Activated CD4-positive, alpha-beta memory T cell treated with anti-CD3 and anti-CD28 coated beads, Interleukin-2, amount 10 ng/mL, durations not matched to agents 7 days and 5 days (primary cell): ENCODE data around the gene FBXO2. TPM values are rescaled to one million over a fixed set of nuclear protein-coding genes. Genes with fewer than 3 reads are reported as not detected.
"Not testable (repeated sequence)": the region's sequence is repeated elsewhere in the genome, so short reads cannot be mapped to it uniquely, and the experiment has no call there.

Experiments
- CTCF ChIA-PET: fragments of 350-600 bp; sonication (Branson Sonifier 250); formaldehyde crosslinking; loops from one replicate; lab custom pipeline; 2021; ENCODE audit warnings: antibody characterized with exemption, inconsistent platforms; lab: Charles Lee
- POLR2A ChIA-PET: fragments of 350-600 bp; sonication (Branson Sonifier 250); formaldehyde crosslinking; loops from one replicate; lab custom pipeline; 2021; ENCODE audit warnings: antibody characterized with exemption; lab: Charles Lee
- DNase-seq: peaks from one replicate; pipeline ENCODE4 v3.0.0-alpha.2; 2020
- H3K27ac Mint-ChIP-seq: one replicate; pipeline ENCODE4 v1.8.0; 2021; ENCODE audit warnings: mild to moderate bottlenecking, mixed read lengths
- H3K27me3 Mint-ChIP-seq: one replicate; pipeline ENCODE4 v1.8.0; 2021; ENCODE audit warnings: mixed read lengths
- H3K36me3 Mint-ChIP-seq: one replicate; pipeline ENCODE4 v1.8.0; 2021; ENCODE audit warnings: low read depth, mixed read lengths
- H3K4me1 Mint-ChIP-seq: one replicate; pipeline ENCODE4 v1.8.0; 2021; ENCODE audit warnings: mixed read lengths
- H3K4me3 Mint-ChIP-seq: one replicate; pipeline ENCODE4 v1.8.0; 2021; ENCODE audit warnings: mild to moderate bottlenecking, mixed read lengths
- H3K9me3 Mint-ChIP-seq: one replicate; pipeline ENCODE4 v1.8.0; 2021; ENCODE audit warnings: mixed read lengths
- total RNA-seq, 2 experiments: library from RNA; stranded (reverse); gene quantifications; one replicate each; pipeline ENCODE4 v1.2.3, GENCODE V29; 2021

The FBXO2 gene
- total RNA-seq, 2 experiments from 2014 or later, result 1.4 to 1.8 TPM

DNA sequence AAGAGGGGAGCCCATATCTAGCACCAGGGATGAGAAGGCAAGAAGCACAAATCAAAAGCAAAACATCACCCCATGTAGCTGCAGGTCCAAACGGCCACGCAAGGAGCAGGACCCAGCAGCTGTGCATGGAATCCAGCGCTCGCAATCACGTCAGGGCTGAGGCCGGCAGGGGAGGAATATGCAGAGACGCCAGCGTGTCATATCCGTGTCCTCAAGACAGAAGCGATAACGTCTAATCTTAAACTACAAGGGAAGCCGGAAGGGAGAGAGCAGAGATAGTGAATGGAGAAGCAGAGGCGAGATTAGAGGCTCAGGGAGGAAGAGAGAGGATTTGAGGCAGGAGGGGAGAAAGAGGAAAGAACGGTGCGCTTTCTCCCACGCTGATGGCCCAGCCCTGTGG is 39.1 kb downstream of the FBXO2 start:
- H3K9me3 Mint-ChIP-seq, result no peaks in the 10 kb centered on the region
- DNase-seq, result no peak
- H3K36me3 Mint-ChIP-seq, result no peaks in the 10 kb centered on the region
- H3K27me3 Mint-ChIP-seq, result no peaks in the 10 kb centered on the region
- POLR2A ChIA-PET, result no interaction called here
- H3K27ac Mint-ChIP-seq, result no peak overlapping the region
- no peak overlapping the region for H3K4me3 Mint-ChIP-seq
- no peaks in the 10 kb centered on the region for H3K4me1 Mint-ChIP-seq
- CTCF ChIA-PET, result no interaction called here

GRCh38 chr1:11613347-11613746 is 40.9 kb downstream of the FBXO2 start:
- no peak overlapping the region for H3K4me3 Mint-ChIP-seq
- H3K27me3 Mint-ChIP-seq, result no peaks in the 10 kb centered on the region
- CTCF ChIA-PET, result no interaction called here
- POLR2A ChIA-PET, result no interaction called here
- H3K4me1 Mint-ChIP-seq, result no peaks in the 10 kb centered on the region
- DNase-seq, result no peak
- no peaks in the 10 kb centered on the region for H3K36me3 Mint-ChIP-seq
- no peaks in the 10 kb centered on the region for H3K9me3 Mint-ChIP-seq
- H3K27ac Mint-ChIP-seq, result no peak overlapping the region

DNA sequence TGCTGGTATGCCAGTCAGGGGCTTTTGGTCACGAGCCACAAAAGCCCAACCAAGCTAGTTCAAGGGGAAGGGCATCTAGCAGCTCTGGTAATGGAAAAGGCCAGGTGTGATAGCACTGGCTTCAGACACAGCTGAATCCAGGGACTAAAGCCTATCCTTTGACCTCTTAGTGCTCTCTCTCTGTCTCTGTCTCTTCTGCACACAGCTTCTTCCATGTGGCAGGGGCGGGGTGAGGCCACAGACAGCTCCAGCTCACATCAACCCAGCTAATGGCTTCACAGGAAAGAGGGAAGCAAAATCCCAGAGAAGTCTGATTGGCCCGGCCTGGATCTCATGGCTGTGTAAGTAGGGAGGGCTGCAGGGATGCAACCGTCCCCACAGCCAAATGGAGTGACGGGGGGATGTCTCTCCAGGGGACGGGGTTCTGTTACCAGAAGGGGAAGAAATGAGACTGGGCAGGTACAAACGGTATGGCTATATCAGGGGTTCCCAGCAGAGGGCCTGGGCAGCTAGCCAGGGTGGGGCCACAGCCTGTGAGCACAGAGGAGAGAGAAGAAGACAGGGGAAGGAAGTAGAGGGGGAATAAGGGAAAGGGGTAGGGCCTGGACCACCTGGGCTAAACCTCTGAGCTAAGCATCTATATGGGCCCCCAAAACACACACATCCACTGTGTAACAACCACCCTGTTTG is 42.4 kb downstream of the FBXO2 start:
- Mint-ChIP-seq H3K9me3 (no peaks in the 10 kb centered on the region), H3K36me3 (no peaks in the 10 kb centered on the region), H3K27ac (no peak overlapping the region), H3K4me3 (no peak overlapping the region), H3K4me1 (no peaks in the 10 kb centered on the region), H3K27me3 (no peaks in the 10 kb centered on the region)
- ChIA-PET CTCF (interaction anchor here (1.0 kb wide), 1 partner anchor 28 kb away, joined by 5 read pairs; no protein-coding TSS in a partner anchor), POLR2A (no interaction called here)
- no peak for DNase-seq

DNA sequence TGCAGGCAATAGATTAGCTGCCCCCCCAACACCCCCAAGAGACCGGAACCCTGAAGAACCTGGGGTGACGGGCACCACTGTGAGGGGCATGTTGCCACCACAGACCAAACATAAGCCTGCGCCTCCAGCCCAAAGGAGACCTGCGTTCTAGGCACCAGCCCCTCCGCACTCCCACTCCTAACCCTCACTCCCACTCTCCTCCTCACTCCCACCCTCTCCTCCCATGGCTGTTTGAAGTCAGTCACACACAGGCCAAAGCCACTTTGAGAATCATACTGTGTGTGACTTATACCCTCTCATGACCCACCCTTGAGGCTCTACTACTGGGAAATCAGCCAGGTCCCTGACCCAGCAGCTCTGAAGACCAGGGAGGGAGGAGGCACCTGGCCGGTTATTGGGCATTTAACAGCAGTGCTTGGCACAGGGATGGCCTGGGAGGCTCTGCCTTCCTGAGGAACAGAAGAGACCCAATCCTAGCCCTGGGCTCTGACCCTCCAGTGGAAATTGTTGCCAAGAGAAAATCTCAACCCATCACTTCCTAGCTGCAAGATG is 43.5 kb downstream of the FBXO2 start:
- no peaks in the 10 kb centered on the region for H3K36me3 Mint-ChIP-seq

GRCh38 chr1:11609378-11609777 is 44.9 kb downstream of the FBXO2 start:
- H3K27ac Mint-ChIP-seq, H3K9me3 Mint-ChIP-seq, H3K36me3 Mint-ChIP-seq, POLR2A ChIA-PET, DNase-seq, CTCF ChIA-PET, H3K4me3 Mint-ChIP-seq, H3K27me3 Mint-ChIP-seq, H3K4me1 Mint-ChIP-seq: not testable (repeated sequence)

More for the DNA sequence above, 43.5 kb downstream of the FBXO2 start:
- Mint-ChIP-seq H3K27me3 (no peaks in the 10 kb centered on the region), H3K27ac (no peak overlapping the region), H3K4me3 (no peak overlapping the region), H3K9me3 (no peaks in the 10 kb centered on the region), H3K4me1 (no peaks in the 10 kb centered on the region)
- no peak for DNase-seq
- ChIA-PET CTCF (interaction anchor here (1.0 kb wide), 1 partner anchor 29 kb away, joined by 5 read pairs; no protein-coding TSS in a partner anchor), POLR2A (no interaction called here)

DNA sequence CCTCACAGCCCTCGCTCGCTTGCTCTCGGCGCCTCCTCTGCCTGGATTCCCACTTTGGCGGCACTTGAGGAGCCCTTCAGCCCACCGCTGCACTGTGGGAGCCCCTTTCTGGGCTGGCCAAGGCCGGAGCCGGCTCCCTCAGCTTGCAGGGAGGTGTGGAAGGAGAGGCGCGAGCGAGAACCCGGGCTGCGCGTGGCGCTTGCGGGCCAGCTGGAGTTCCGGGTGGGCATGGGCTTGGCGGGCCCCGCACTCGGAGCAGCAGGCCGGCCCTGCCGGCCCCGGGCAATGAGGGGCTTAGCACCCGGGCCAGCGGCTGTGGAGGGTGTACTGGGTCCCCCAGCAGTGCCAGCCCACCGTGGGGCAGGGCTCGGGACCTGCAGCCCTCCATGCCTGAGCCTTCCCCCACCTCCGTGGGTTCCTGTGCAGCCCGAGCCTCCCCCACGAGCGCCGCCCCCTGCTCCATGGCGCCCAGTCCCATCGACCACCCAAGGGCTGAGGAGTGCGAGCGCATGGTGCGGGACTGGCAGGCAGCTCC is 45.6 kb downstream of the FBXO2 start:
- H3K4me3 Mint-ChIP-seq, DNase-seq, H3K27me3 Mint-ChIP-seq, H3K4me1 Mint-ChIP-seq, CTCF ChIA-PET, H3K36me3 Mint-ChIP-seq, POLR2A ChIA-PET, H3K27ac Mint-ChIP-seq, H3K9me3 Mint-ChIP-seq: not testable (repeated sequence)

GRCh38 chr1:11606775-11607174 is 47.5 kb downstream of the FBXO2 start:
- Mint-ChIP-seq H3K36me3 (no peaks in the 10 kb centered on the region), H3K4me1 (no peaks in the 10 kb centered on the region), H3K27ac (no peak overlapping the region), H3K9me3 (no peaks in the 10 kb centered on the region), H3K4me3 (no peak overlapping the region), H3K27me3 (no peaks in the 10 kb centered on the region)
- ChIA-PET CTCF (no interaction called here), POLR2A (no interaction called here)
- no peak for DNase-seq

DNA sequence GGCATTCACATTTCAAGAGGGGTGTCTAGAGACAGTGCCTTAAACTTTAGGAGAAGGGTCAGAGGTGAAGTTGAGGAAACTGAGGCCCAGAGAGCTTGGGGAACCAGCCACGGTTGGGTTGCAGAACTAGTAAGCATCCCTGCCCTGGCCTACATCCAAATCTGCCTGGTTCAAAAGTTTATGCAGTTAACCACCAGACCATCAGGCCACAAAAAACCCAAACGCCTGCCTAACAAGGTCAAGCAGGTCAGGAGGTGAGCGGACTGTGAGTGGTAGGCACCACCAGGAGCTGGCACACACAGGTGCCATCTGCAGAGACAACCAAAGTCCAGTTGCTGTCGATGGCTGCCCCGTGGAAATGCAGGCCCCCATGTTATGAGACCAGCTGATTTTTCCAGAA is 51.2 kb downstream of the FBXO2 start:
- CTCF ChIA-PET, result interaction anchor here (0.7 kb wide), 1 partner anchor 43 kb away, joined by 3 read pairs; no protein-coding TSS in a partner anchor
- DNase-seq, result no peak
- H3K4me1 Mint-ChIP-seq, result no peaks in the 10 kb centered on the region
- no peaks in the 10 kb centered on the region for H3K9me3 Mint-ChIP-seq
- POLR2A ChIA-PET, result no interaction called here
- no peak overlapping the region for H3K4me3 Mint-ChIP-seq
- H3K27me3 Mint-ChIP-seq, result peaks cover 2% of the 10 kb centered on the region
- no peaks in the 10 kb centered on the region for H3K36me3 Mint-ChIP-seq
- no peak overlapping the region for H3K27ac Mint-ChIP-seq

- H3K9me3 Mint-ChIP-seq, result no peaks in the 10 kb centered on the region
- no peak overlapping the region for H3K27ac Mint-ChIP-seq
- H3K4me1 Mint-ChIP-seq, result no peaks in the 10 kb centered on the region
- H3K4me3 Mint-ChIP-seq, result no peak overlapping the region
- no peaks in the 10 kb centered on the region for H3K36me3 Mint-ChIP-seq
- H3K27me3 Mint-ChIP-seq, result peaks cover 2% of the 10 kb centered on the region
- ChIA-PET CTCF (no interaction called here), POLR2A (no interaction called here)
- no peak for DNase-seq
Measured at GRCh38 chr1:11602424-11602823, 51.8 kb downstream of the FBXO2 start.

- H3K27me3 Mint-ChIP-seq, result peaks cover 7% of the 10 kb centered on the region
- DNase-seq, result no peak
- H3K4me3 Mint-ChIP-seq, result no peak overlapping the region
- no peaks in the 10 kb centered on the region for H3K4me1 Mint-ChIP-seq
- ChIA-PET POLR2A (no interaction called here), CTCF (no interaction called here)
- no peak overlapping the region for H3K27ac Mint-ChIP-seq
- H3K9me3 Mint-ChIP-seq, result no peaks in the 10 kb centered on the region
- no peaks in the 10 kb centered on the region for H3K36me3 Mint-ChIP-seq
Measured at GRCh38 chr1:11600836-11601235, 53.4 kb downstream of the FBXO2 start.

GRCh38 chr1:11599891-11600576 is 54.2 kb downstream of the FBXO2 start:
- no peaks in the 10 kb centered on the region for H3K4me1 Mint-ChIP-seq
- H3K27ac Mint-ChIP-seq, result no peak overlapping the region
- peaks cover 11% of the 10 kb centered on the region for H3K27me3 Mint-ChIP-seq
- no peaks in the 10 kb centered on the region for H3K36me3 Mint-ChIP-seq
- POLR2A ChIA-PET, result no interaction called here
- H3K9me3 Mint-ChIP-seq, result no peaks in the 10 kb centered on the region
- DNase-seq, result no peak
- no peak overlapping the region for H3K4me3 Mint-ChIP-seq
- CTCF ChIA-PET, result interaction anchor here (0.5 kb wide), 1 partner anchor 111 kb away, joined by 3 read pairs; no protein-coding TSS in a partner anchor

- Mint-ChIP-seq H3K4me3 (no peak overlapping the region), H3K9me3 (no peaks in the 10 kb centered on the region), H3K36me3 (no peaks in the 10 kb centered on the region), H3K27me3 (peaks cover 14% of the 10 kb centered on the region), H3K4me1 (no peaks in the 10 kb centered on the region), H3K27ac (no peak overlapping the region)
- DNase-seq, result no peak
- ChIA-PET POLR2A (no interaction called here), CTCF (no interaction called here)
Measured at GRCh38 chr1:11598461-11598860, 55.8 kb downstream of the FBXO2 start.
